ENCODE data around the gene CEP192. TPM values are rescaled to one million over a fixed set of nuclear protein-coding genes. Genes with fewer than 3 reads are reported as not detected.

CEP192 gene
- total RNA-seq, 2 donors from 2014 or later, result 17.2 to 37.3 TPM

GRCh38 chr18:13138420-13139139 is 147.4 kb downstream of the CEP192 start:
- 98% methylated on average over 16 of the region's 21 CpGs for WGBS
- H3K4me1 ChIP-seq (replicated peaks), result no peaks in the 10 kb centered on the region
- intact Hi-C loops (cut with DNase I), result no loop called here
- no peaks in the 10 kb centered on the region for H3K36me3 ChIP-seq
- no peak overlapping the region for H3K27ac ChIP-seq
- TF ChIP-seq CTCF (IDR thresholded peaks at IDR 0.05), result no peak
- no peak for TF ChIP-seq POLR2AphosphoS5 (IDR thresholded peaks at IDR 0.05)
- TF ChIP-seq POLR2A (IDR thresholded peaks at IDR 0.05), result no peak
- no peaks in the 10 kb centered on the region for H3K9me3 ChIP-seq
- H3K27me3 ChIP-seq (replicated peaks; ENCODE audit: insufficient read depth), result no peaks in the 10 kb centered on the region
- DNase-seq (ENCODE audit: low spot score), result no peak
- H3K4me3 ChIP-seq, result no peak overlapping the region

GRCh38 chr18:13139885-13140450 is 148.8 kb downstream of the CEP192 start:
- H3K9me3 ChIP-seq, result no peaks in the 10 kb centered on the region
- no peak overlapping the region for H3K27ac ChIP-seq
- WGBS, result 81% methylated on average over 12 of the region's 12 CpGs
- H3K4me3 ChIP-seq, result no peak overlapping the region
- TF ChIP-seq POLR2AphosphoS5 (IDR thresholded peaks at IDR 0.05), result no peak
- TF ChIP-seq POLR2A (IDR thresholded peaks at IDR 0.05), result no peak
- no peak for TF ChIP-seq CTCF (IDR thresholded peaks at IDR 0.05)
- H3K4me1 ChIP-seq (replicated peaks), result no peaks in the 10 kb centered on the region
- H3K36me3 ChIP-seq, result no peaks in the 10 kb centered on the region
- no peak for DNase-seq (ENCODE audit: low spot score)
- no peaks in the 10 kb centered on the region for H3K27me3 ChIP-seq (replicated peaks; ENCODE audit: insufficient read depth)
- intact Hi-C loops (cut with DNase I), result no loop called here

GRCh38 chr18:13141209-13141608 is 150.0 kb downstream of the CEP192 start:
- Histone ChIP-seq H3K27ac (no peak overlapping the region), H3K36me3 (no peaks in the 10 kb centered on the region), H3K4me1 (replicated peaks) (no peaks in the 10 kb centered on the region), H3K27me3 (replicated peaks; ENCODE audit: insufficient read depth) (no peaks in the 10 kb centered on the region), H3K9me3 (no peaks in the 10 kb centered on the region), H3K4me3 (no peak overlapping the region)
- no peak for DNase-seq (ENCODE audit: low spot score)
- TF ChIP-seq POLR2AphosphoS5 (IDR thresholded peaks at IDR 0.05) (no peak), POLR2A (IDR thresholded peaks at IDR 0.05) (no peak), CTCF (IDR thresholded peaks at IDR 0.05) (no peak)
- intact Hi-C loops (cut with DNase I), result no loop called here
- WGBS, result 94% methylated on average over 6 of the region's 6 CpGs

GRCh38 chr18:13145636-13146190 is 154.6 kb downstream of the CEP192 start:
- H3K4me3 ChIP-seq, result no peak overlapping the region
- no peaks in the 10 kb centered on the region for H3K9me3 ChIP-seq
- no peak overlapping the region for H3K27ac ChIP-seq
- 84% methylated on average over 4 of the region's 4 CpGs for WGBS
- DNase-seq (ENCODE audit: low spot score), result no peak
- H3K36me3 ChIP-seq, result no peaks in the 10 kb centered on the region
- TF ChIP-seq POLR2AphosphoS5 (IDR thresholded peaks at IDR 0.05) (no peak), CTCF (IDR thresholded peaks at IDR 0.05) (no peak), POLR2A (IDR thresholded peaks at IDR 0.05) (no peak)
- intact Hi-C loops (cut with DNase I), result no loop called here
- H3K27me3 ChIP-seq (replicated peaks; ENCODE audit: insufficient read depth), result no peaks in the 10 kb centered on the region
- H3K4me1 ChIP-seq (replicated peaks), result no peaks in the 10 kb centered on the region

- no peaks in the 10 kb centered on the region for H3K9me3 ChIP-seq
- TF ChIP-seq POLR2AphosphoS5 (IDR thresholded peaks at IDR 0.05) (no peak), POLR2A (IDR thresholded peaks at IDR 0.05) (no peak), CTCF (IDR thresholded peaks at IDR 0.05) (no peak)
- no peaks in the 10 kb centered on the region for H3K4me1 ChIP-seq (replicated peaks)
- no peak overlapping the region for H3K4me3 ChIP-seq
- H3K36me3 ChIP-seq, result no peaks in the 10 kb centered on the region
- no peak for DNase-seq (ENCODE audit: low spot score)
- H3K27ac ChIP-seq, result no peak overlapping the region
- intact Hi-C loops (cut with DNase I), result no loop called here
- no peaks in the 10 kb centered on the region for H3K27me3 ChIP-seq (replicated peaks; ENCODE audit: insufficient read depth)
- 45% methylated on average over 6 of the region's 6 CpGs for WGBS
Measured at GRCh38 chr18:13147130-13147529, 156.0 kb downstream of the CEP192 start.
